ENCODE measurements around the gene A2M. TPM values are rescaled to one million over a fixed set of nuclear protein-coding genes. Genes with fewer than 3 reads are reported as not detected.

A2M gene
- total RNA-seq, 1 donor from 2014 or later: 1.1 TPM

GRCh38 chr12:9086087-9086486 is 29.6 kb downstream of the A2M start:
- TF ChIP-seq CTCF (IDR thresholded peaks at IDR 0.05; ENCODE audit: insufficient read depth, low read length, severe bottlenecking): no peak
- Histone ChIP-seq H3K36me3 (ENCODE audit: control insufficient read depth, insufficient read depth, low read length) (no peaks in the 10 kb centered on the region), H3K4me3 (ENCODE audit: low read depth, low read length) (no peak overlapping the region), H3K27me3 (ENCODE audit: control insufficient read depth, insufficient read depth, low read length) (no peaks in the 10 kb centered on the region)
- DNase-seq (ENCODE audit: low read depth): no peak
- FAIRE-seq: no peak

- Histone ChIP-seq H3K27me3 (ENCODE audit: control insufficient read depth, insufficient read depth, low read length) (no peaks in the 10 kb centered on the region), H3K4me3 (ENCODE audit: low read depth, low read length) (no peak overlapping the region), H3K36me3 (ENCODE audit: control insufficient read depth, insufficient read depth, low read length) (no peaks in the 10 kb centered on the region)
- no peak for DNase-seq (ENCODE audit: low read depth)
- no peak for TF ChIP-seq CTCF (IDR thresholded peaks at IDR 0.05; ENCODE audit: insufficient read depth, low read length, severe bottlenecking)
- no peak for FAIRE-seq
These were observed 31.3 kb downstream of the A2M start for GRCh38 chr12:9084417-9084816.

- H3K36me3 ChIP-seq (ENCODE audit: control insufficient read depth, insufficient read depth, low read length): no peaks in the 10 kb centered on the region
- FAIRE-seq: no peak
- H3K4me3 ChIP-seq (ENCODE audit: low read depth, low read length): no peak overlapping the region
- no peaks in the 10 kb centered on the region for H3K27me3 ChIP-seq (ENCODE audit: control insufficient read depth, insufficient read depth, low read length)
- DNase-seq (ENCODE audit: low read depth): no peak
- TF ChIP-seq CTCF (IDR thresholded peaks at IDR 0.05; ENCODE audit: insufficient read depth, low read length, severe bottlenecking): no peak
These were observed 31.9 kb downstream of the A2M start for GRCh38 chr12:9083793-9084192.

- no peaks in the 10 kb centered on the region for H3K27me3 ChIP-seq (ENCODE audit: control insufficient read depth, insufficient read depth, low read length)
- no peaks in the 10 kb centered on the region for H3K36me3 ChIP-seq (ENCODE audit: control insufficient read depth, insufficient read depth, low read length)
- no peak for TF ChIP-seq CTCF (IDR thresholded peaks at IDR 0.05; ENCODE audit: insufficient read depth, low read length, severe bottlenecking)
- DNase-seq (ENCODE audit: low read depth) (no peak), FAIRE-seq (no peak)
- no peak overlapping the region for H3K4me3 ChIP-seq (ENCODE audit: low read depth, low read length)
These were observed 33.9 kb downstream of the A2M start for GRCh38 chr12:9081667-9082427.

GRCh38 chr12:9079883-9080675 is 35.6 kb downstream of the A2M start:
- no peak for TF ChIP-seq CTCF (IDR thresholded peaks at IDR 0.05; ENCODE audit: insufficient read depth, low read length, severe bottlenecking)
- DNase-seq (ENCODE audit: low read depth): no peak
- FAIRE-seq: no peak
- H3K27me3 ChIP-seq (ENCODE audit: control insufficient read depth, insufficient read depth, low read length): no peaks in the 10 kb centered on the region
- H3K4me3 ChIP-seq (ENCODE audit: low read depth, low read length): no peak overlapping the region
- H3K36me3 ChIP-seq (ENCODE audit: control insufficient read depth, insufficient read depth, low read length): no peaks in the 10 kb centered on the region
